ENCODE data around the gene ENTHD1. TPM values are rescaled to one million over a fixed set of nuclear protein-coding genes. Genes with fewer than 3 reads are reported as not detected.

Gene ENTHD1
- total and polyA plus RNA-seq, 9 of the 15 experiments (the other 6 are each of a cell fraction or from before 2014, with no cell fraction given) = 0.13 to 0.98 (median 0.35) TPM

- no peak for TF ChIP-seq FOXP4 (CRISPR knock-in tag; IDR thresholded peaks at IDR 0.05; ENCODE audit: borderline replicate concordance)
- peak; percentile 67 for TF ChIP-seq SMARCA4 (IDR thresholded peaks at IDR 0.05)
- TF ChIP-seq MEIS2 (IDR thresholded peaks at IDR 0.05; ENCODE audit: partially characterized antibody) = peak; percentile 11
- peak; percentile 82 for TF ChIP-seq JUND (IDR thresholded peaks at IDR 0.05; ENCODE audit: borderline replicate concordance, low read depth, low read length)
- peak; percentile 60; the same call in 1 of the 3 replicates for TF ChIP-seq JUND (tag; IDR thresholded peaks at IDR 0.05; ENCODE audit: borderline replicate concordance, low read depth, low read length)
- TF ChIP-seq ESRRA (IDR thresholded peaks at IDR 0.05; ENCODE audit: borderline replicate concordance, low read depth) = no peak
These were observed 73.3 kb downstream of the ENTHD1 start (continued) for GRCh38 chr22:39820256-39820655.

GRCh38 chr22:39819429-39819828, 74.1 kb downstream of the ENTHD1 start:
- intact Hi-C loops (cut with micrococcal nuclease) = no loop called here
- FAIRE-seq = no peak

More at GRCh38 chr22:39819429-39819828, 74.1 kb downstream of the ENTHD1 start:
- 69% methylated on average over 2 of the region's 2 CpGs for WGBS (ENCODE audit: insufficient coverage, low coverage, missing lambda C conversion rate)
- Histone ChIP-seq H3K4me1 (replicated peaks in 1 of 2; ENCODE audit: control insufficient read depth in 2 of 2, insufficient read depth in 2 of 2, low read length in 2 of 2) (peaks cover 0 to 21% of the 10 kb centered on the region in 2 experiments; a peak in 2 of 5 replicates), H3K4me2 (ENCODE audit: insufficient read depth, low read length) (no peak overlapping the region), H2AFZ (ENCODE audit: low read depth, low read length) (peak overlapping the region; percentile 59; the same call in 1 of the 2 replicates), H3K9me1 (ENCODE audit: control insufficient read depth, insufficient read depth, low read length) (no peaks in the 10 kb centered on the region), H3K27ac (ENCODE audit: extremely low read depth, low read depth, low read length) (no peak overlapping the region; the same call in 2 of the 3 replicates), H3K79me2 (ENCODE audit: control insufficient read depth, insufficient read depth, low read length) (no peaks in the 10 kb centered on the region), H3K9me3 (replicated peaks; ENCODE audit: control insufficient read depth, insufficient read depth, low read depth, low read length) (no peaks in the 10 kb centered on the region), H3K27me3 (ENCODE audit: control insufficient read depth in 2 of 2, insufficient read depth in 2 of 2, low read length in 2 of 2) (no peaks in the 10 kb centered on the region), H3K36me3 (ENCODE audit: control insufficient read depth, insufficient read depth, low read length) (no peaks in the 10 kb centered on the region), H4K20me1 (replicated peaks; ENCODE audit: control insufficient read depth, insufficient read depth, low read length) (no peaks in the 10 kb centered on the region), H3K9ac (ENCODE audit: insufficient read depth in 1 of 2, low read depth in 2 of 2, low read length in 2 of 2) (no peak overlapping the region), H3K4me3 (no peak overlapping the region)
- POLR2A ChIA-PET = no interaction called here
- CTCF ChIA-PET (ENCODE audit: low intra/inter-chr PET ratio) = no interaction called here
- ATAC-seq (no peak), DNase-seq (ENCODE audit: extremely low read depth in 1 of 4, low spot score in 3 of 4) (no peak)
- no TSS peak for BruUV-seq (replicated peaks)
- in situ Hi-C loops (cut with MboI) = no loop called here
- no peak for TF ChIP-seq KDM5B (IDR thresholded peaks at IDR 0.05; ENCODE audit: insufficient replicate concordance, low read depth, low read length)
- no peak for TF ChIP-seq RBM14 (IDR thresholded peaks at IDR 0.05; ENCODE audit: borderline replicate concordance, insufficient read depth, low read depth, low read length)
- TF ChIP-seq L3MBTL2 (IDR thresholded peaks at IDR 0.05) = no peak
- no peak for TF ChIP-seq SIRT6 (IDR thresholded peaks at IDR 0.05; ENCODE audit: low read depth, low read length)

Data from K562 (cell line).